ENCODE data around the gene MUL1. TPM values are rescaled to one million over a fixed set of nuclear protein-coding genes. Genes with fewer than 3 reads are reported as not detected.

MUL1 gene
- total RNA-seq, 1 experiment from 2014 or later = 23.4 TPM

DNA sequence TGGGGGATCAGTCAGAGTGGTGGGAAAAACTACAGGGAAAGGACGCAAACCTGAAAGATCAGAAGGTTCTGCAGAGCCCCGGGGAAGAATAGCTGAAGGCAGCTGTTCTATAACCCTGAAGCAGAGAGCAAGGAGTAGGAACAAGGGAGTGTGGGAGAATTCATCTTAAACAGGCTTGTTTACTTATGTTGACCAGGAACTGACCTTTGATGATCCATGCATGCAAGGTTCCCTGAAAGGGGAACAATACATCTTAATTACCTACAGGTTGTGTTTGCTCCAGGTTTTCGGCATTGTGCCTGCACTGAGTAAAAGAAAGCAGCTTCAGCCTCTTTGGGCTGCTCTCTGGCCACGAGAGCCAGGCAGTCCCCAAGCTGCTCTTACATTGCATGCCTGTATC, 25.7 kb upstream of the MUL1 start:
- TF ChIP-seq, protein P1, sequence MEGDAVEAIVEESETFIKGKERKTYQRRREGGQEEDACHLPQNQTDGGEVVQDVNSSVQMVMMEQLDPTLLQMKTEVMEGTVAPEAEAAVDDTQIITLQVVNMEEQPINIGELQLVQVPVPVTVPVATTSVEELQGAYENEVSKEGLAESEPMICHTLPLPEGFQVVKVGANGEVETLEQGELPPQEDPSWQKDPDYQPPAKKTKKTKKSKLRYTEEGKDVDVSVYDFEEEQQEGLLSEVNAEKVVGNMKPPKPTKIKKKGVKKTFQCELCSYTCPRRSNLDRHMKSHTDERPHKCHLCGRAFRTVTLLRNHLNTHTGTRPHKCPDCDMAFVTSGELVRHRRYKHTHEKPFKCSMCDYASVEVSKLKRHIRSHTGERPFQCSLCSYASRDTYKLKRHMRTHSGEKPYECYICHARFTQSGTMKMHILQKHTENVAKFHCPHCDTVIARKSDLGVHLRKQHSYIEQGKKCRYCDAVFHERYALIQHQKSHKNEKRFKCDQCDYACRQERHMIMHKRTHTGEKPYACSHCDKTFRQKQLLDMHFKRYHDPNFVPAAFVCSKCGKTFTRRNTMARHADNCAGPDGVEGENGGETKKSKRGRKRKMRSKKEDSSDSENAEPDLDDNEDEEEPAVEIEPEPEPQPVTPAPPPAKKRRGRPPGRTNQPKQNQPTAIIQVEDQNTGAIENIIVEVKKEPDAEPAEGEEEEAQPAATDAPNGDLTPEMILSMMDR (IDR thresholded peaks at IDR 0.05; ENCODE audit: unreplicated experiment) = no peak
- H3K27ac Mint-ChIP-seq (ENCODE audit: low read depth, unreplicated experiment) = no peak overlapping the region
- H3K9me3 Mint-ChIP-seq (ENCODE audit: unreplicated experiment) = no peaks in the 10 kb centered on the region
- H3K27me3 Mint-ChIP-seq (ENCODE audit: insufficient read depth, unreplicated experiment) = peaks cover 66% of the 10 kb centered on the region
- POLR2A ChIA-PET = no interaction called here
- no peak for DNase-seq (ENCODE audit: unreplicated experiment)
- no TSS peak for BruUV-seq (replicated peaks)
- H3K36me3 Mint-ChIP-seq (ENCODE audit: insufficient read depth, unreplicated experiment) = no peaks in the 10 kb centered on the region
- no peak overlapping the region for H3K4me3 Mint-ChIP-seq (ENCODE audit: unreplicated experiment)
- CTCF ChIA-PET = interaction anchor here (1.5 to 2.0 kb wide), 2 partner anchors 10 to 42 kb away, joined by 4 to 8 read pairs; no protein-coding TSS in a partner anchor
- intact Hi-C loops (cut with micrococcal nuclease) = no loop called here
- no peaks in the 10 kb centered on the region for H3K4me1 Mint-ChIP-seq (ENCODE audit: insufficient read depth, unreplicated experiment)

DNA sequence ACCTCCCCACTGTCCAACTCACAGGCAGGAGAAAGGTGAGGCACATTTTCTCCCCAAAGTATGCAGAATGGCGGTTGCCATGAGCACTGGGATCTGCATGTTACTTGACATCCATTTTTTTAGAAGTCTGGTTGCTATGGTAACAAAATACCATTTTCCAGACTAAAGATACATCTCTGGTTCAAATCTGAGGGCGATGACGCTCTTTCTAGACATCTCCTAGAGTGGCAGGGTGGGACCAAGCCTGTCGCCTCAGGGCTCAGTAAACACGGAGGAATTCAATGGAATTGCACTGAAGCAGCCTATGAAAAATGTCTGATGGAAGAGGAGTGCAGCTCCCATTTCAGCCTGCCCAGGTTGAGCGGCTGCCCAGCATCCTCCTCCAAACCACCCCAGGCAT, 22.9 kb upstream of the MUL1 start:
- Mint-ChIP-seq H3K27me3 (ENCODE audit: insufficient read depth, unreplicated experiment) (peaks cover 68% of the 10 kb centered on the region), H3K4me3 (ENCODE audit: unreplicated experiment) (no peak overlapping the region), H3K27ac (ENCODE audit: low read depth, unreplicated experiment) (no peak overlapping the region), H3K4me1 (ENCODE audit: insufficient read depth, unreplicated experiment) (no peaks in the 10 kb centered on the region), H3K36me3 (ENCODE audit: insufficient read depth, unreplicated experiment) (no peaks in the 10 kb centered on the region), H3K9me3 (ENCODE audit: unreplicated experiment) (no peaks in the 10 kb centered on the region)
- intact Hi-C loops (cut with micrococcal nuclease) = no loop called here
- ChIA-PET POLR2A (interaction anchor here (0.6 kb wide), 1 partner anchor 1562 kb away, joined by 3 read pairs; no protein-coding TSS in a partner anchor), CTCF (no interaction called here)
- no peak for DNase-seq (ENCODE audit: unreplicated experiment)
- BruUV-seq (replicated peaks) = no TSS peak
- TF ChIP-seq, protein P1 (IDR thresholded peaks at IDR 0.05; ENCODE audit: unreplicated experiment) = no peak

DNA sequence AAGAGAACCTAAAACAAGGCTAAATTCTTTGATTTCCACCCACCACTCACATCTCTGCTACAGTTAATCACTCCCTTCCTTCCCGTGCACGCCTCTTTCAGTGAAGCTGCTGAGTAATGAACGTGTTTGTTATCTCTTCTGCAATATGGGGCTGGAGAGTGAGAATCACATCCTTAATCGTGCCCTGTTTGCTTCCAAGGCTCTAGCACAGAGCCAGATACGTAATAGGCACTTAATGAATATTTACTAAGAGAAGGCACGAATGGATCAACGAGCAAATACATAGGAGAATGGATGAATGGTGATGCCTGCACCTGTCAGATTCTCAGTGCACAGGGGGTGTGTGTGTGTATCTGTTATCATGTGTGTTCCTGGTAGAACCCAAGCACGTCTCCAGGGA, 22.4 kb upstream of the MUL1 start:
- H3K36me3 Mint-ChIP-seq (ENCODE audit: insufficient read depth, unreplicated experiment) = no peaks in the 10 kb centered on the region
- TF ChIP-seq, protein P1 (IDR thresholded peaks at IDR 0.05; ENCODE audit: unreplicated experiment) = no peak
- intact Hi-C loops (cut with micrococcal nuclease) = no loop called here
- peaks cover 62% of the 10 kb centered on the region for H3K27me3 Mint-ChIP-seq (ENCODE audit: insufficient read depth, unreplicated experiment)
- no peak overlapping the region for H3K4me3 Mint-ChIP-seq (ENCODE audit: unreplicated experiment)
- BruUV-seq (replicated peaks) = no TSS peak
- no peaks in the 10 kb centered on the region for H3K4me1 Mint-ChIP-seq (ENCODE audit: insufficient read depth, unreplicated experiment)
- POLR2A ChIA-PET = interaction anchor here (0.6 kb wide), 1 partner anchor 1562 kb away, joined by 3 read pairs; no protein-coding TSS in a partner anchor
- DNase-seq (ENCODE audit: unreplicated experiment) = no peak
- no peak overlapping the region for H3K27ac Mint-ChIP-seq (ENCODE audit: low read depth, unreplicated experiment)
- CTCF ChIA-PET = interaction anchor here (1.2 kb wide), 1 partner anchor 104 kb away, joined by 3 read pairs; no protein-coding TSS in a partner anchor
- H3K9me3 Mint-ChIP-seq (ENCODE audit: unreplicated experiment) = no peaks in the 10 kb centered on the region

DNA sequence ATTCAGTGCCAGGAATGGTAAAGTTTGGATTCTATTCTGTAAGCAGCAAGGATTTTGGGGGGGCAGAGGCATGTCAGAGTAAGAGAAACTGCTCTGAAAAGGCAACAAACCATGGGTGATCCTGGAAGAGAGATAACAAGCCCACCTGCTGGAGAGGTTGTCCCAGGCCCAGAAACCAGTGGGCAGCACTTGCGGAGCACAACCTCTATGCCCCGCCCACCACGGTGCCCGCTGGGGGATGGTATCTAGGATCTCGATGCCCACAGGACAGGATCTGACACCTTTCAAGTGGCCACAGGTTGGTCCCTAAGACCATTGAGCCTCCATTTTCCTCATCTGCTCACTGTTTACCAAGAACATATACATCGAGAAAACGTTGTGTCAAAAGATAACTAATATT, 20.3 kb upstream of the MUL1 start:
- no peaks in the 10 kb centered on the region for H3K9me3 Mint-ChIP-seq (ENCODE audit: unreplicated experiment)
- intact Hi-C loops (cut with micrococcal nuclease) = no loop called here
- H3K27me3 Mint-ChIP-seq (ENCODE audit: insufficient read depth, unreplicated experiment) = peaks cover 41% of the 10 kb centered on the region
- DNase-seq (ENCODE audit: unreplicated experiment) = no peak
- POLR2A ChIA-PET = interaction anchor here (1.0 to 2.5 kb wide), 2 partner anchors 105 to 258 kb away, joined by 3 to 6 read pairs; partner anchors contain the start of gene PINK1
- no peaks in the 10 kb centered on the region for H3K36me3 Mint-ChIP-seq (ENCODE audit: insufficient read depth, unreplicated experiment)
- TF ChIP-seq, protein P1 (IDR thresholded peaks at IDR 0.05; ENCODE audit: unreplicated experiment) = no peak
- BruUV-seq (replicated peaks) = no TSS peak
- CTCF ChIA-PET = no interaction called here
- H3K4me1 Mint-ChIP-seq (ENCODE audit: insufficient read depth, unreplicated experiment) = no peaks in the 10 kb centered on the region
- no peak overlapping the region for H3K4me3 Mint-ChIP-seq (ENCODE audit: unreplicated experiment)
- H3K27ac Mint-ChIP-seq (ENCODE audit: low read depth, unreplicated experiment) = no peak overlapping the region
